Measurements from ENCODE around the gene PRRG1.
"Not testable (repeated sequence)": the region's sequence is repeated elsewhere in the genome, so short reads cannot be mapped to it uniquely, and the experiment has no call there.

Gene PRRG1

GRCh38 chrX:37474478-37474877 is 125.3 kb downstream of the PRRG1 start:
- no peak for DNase-seq

GRCh38 chrX:37476571-37477170 is 127.5 kb downstream of the PRRG1 start:
- no peak for DNase-seq

- not testable (repeated sequence) for DNase-seq
Observed at GRCh38 chrX:37484335-37484734, 135.2 kb downstream of the PRRG1 start.

GRCh38 chrX:37485429-37485828 is 136.3 kb downstream of the PRRG1 start:
- no peak for DNase-seq

- DNase-seq = no peak
Observed at GRCh38 chrX:37487271-37487670, 138.1 kb downstream of the PRRG1 start.

GRCh38 chrX:37488323-37488722 is 139.2 kb downstream of the PRRG1 start:
- no peak for DNase-seq

- DNase-seq = no peak
Observed at GRCh38 chrX:37491686-37492085, 142.5 kb downstream of the PRRG1 start.

GRCh38 chrX:37495760-37496159 is 146.6 kb downstream of the PRRG1 start:
- DNase-seq = not testable (repeated sequence)

- DNase-seq = not testable (repeated sequence)
Observed at GRCh38 chrX:37497126-37497525, 148.0 kb downstream of the PRRG1 start.

- not testable (repeated sequence) for DNase-seq
Observed at GRCh38 chrX:37498323-37498722, 149.2 kb downstream of the PRRG1 start.

GRCh38 chrX:37499649-37500048 is 150.5 kb downstream of the PRRG1 start:
- not testable (repeated sequence) for DNase-seq

- DNase-seq = no peak
Observed at GRCh38 chrX:37504991-37505390, 155.8 kb downstream of the PRRG1 start.
